Measurements from ENCODE around the gene IGFBP1.
A peak's percentile ranks its signal among the peaks of the same experiment; 100 is the strongest.
"Not testable (repeated sequence)": the region's sequence is repeated elsewhere in the genome, so short reads cannot be mapped to it uniquely, and the experiment has no call there.

IGFBP1 gene

DNA sequence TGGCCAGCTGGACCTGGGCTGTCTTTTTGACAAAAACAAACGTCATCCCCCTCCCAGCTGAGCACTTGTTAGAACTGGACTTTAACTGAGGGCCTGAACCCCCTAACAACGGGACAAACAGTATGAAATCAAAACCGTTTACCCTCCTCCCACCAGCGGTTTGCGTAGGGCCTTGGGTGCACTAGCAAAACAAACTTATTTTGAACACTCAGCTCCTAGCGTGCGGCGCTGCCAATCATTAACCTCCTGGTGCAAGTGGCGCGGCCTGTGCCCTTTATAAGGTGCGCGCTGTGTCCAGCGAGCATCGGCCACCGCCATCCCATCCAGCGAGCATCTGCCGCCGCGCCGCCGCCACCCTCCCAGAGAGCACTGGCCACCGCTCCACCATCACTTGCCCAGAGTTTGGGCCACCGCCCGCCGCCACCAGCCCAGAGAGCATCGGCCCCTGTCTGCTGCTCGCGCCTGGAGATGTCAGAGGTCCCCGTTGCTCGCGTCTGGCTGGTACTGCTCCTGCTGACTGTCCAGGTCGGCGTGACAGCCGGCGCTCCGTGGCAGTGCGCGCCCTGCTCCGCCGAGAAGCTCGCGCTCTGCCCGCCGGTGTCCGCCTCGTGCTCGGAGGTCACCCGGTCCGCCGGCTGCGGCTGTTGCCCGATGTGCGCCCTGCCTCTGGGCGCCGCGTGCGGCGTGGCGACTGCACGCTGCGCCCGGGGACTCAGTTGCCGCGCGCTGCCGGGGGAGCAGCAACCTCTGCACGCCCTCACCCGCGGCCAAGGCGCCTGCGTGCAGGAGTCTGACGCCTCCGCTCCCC, at the start of gene IGFBP1:
IGFBP1 (plus strand) TSS at position 304 of the 808 bp plus-strand sequence; CDS start at position 469, 165 bp downstream.
- DNase-seq (ENCODE audit: low read depth), result no peak

DNA sequence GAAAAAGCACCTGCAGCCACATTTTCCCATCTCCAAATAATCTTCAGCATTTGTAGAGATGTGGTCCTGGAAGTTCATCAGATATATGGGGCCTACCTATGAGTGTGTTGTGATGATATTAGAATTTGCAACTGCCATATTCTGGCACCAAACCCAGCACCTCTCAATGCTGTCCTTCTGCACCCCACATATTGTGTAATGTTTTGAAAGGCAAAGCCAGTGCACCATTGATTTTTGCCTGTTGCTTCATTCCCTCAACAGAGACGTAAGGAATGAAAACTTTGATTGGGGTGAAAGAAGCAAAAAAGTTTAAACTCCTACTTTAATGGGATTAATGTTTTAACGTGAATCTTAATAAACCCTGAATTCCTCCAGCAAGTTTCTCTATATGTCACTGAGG, 49.4 kb upstream of the IGFBP1 start:
- DNase-seq (ENCODE audit: low read depth), result not testable (repeated sequence)

DNA sequence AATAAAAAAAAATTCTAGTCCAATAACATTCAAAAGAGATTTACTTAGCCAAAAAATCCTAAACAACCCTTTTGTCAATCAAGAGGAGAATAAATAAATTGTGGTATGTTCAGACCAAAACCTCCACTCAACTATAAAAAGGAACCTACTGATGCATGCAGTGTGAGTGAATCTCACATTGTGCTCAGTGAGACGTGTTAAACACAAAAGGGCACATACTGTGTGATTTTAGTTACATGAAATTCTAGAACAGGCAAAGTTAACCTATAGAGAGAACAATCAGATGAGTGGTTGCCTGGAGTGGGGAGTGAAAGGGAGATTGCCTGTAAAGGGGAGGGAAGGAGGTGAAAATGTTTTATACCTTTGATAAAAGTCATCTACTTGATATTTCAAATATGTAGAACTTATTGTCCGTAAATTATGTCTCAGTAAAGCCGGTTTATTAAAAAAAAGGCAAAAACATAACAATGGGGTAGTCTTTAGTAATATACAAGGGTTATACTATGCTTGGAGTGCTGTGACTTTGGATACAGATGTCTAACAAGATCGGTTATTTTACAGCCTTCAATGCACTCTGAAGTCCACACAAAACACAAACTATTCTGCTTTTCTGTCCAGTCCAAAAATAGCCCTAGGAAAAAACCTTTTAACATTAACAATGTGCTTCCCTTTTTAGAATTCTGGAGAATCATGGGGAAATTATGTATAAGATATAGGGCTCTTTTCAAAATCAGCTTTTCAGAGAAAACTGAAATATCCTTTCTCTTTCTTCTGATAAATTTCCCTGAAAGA, 46.2 kb upstream of the IGFBP1 start:
- DNase-seq (ENCODE audit: low read depth), result not testable (repeated sequence)

GRCh38 chr7:45846536-45846935, 41.8 kb upstream of the IGFBP1 start:
- not testable (repeated sequence) for DNase-seq (ENCODE audit: low read depth)

GRCh38 chr7:45848734-45849133, 39.6 kb upstream of the IGFBP1 start:
- DNase-seq (ENCODE audit: low read depth), result not testable (repeated sequence)

- not testable (repeated sequence) for DNase-seq (ENCODE audit: low read depth)
Measured at GRCh38 chr7:45852984-45853383, 35.3 kb upstream of the IGFBP1 start.

GRCh38 chr7:45853491-45853890, 34.8 kb upstream of the IGFBP1 start:
- not testable (repeated sequence) for DNase-seq (ENCODE audit: low read depth)

DNA sequence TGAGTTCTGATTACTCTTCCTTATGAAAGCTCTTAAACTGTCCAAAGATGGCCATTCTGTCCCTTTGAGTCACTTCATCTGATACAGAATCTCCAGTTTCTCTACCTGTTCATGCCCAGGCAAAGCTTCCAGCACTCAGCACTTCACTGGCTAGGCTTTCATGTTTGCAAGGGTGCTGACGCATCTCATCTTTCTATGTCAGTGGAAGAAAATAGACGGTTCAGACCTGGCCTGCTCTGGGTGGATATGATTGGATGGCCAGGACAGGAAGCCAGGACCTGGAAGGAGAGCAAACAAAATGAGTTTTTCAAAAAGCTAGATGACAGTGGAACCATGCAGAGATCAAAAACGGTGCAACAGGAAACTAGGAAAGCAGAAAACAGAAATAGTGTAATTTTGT, 32.6 kb upstream of the IGFBP1 start:
- DNase-seq (ENCODE audit: low read depth), result not testable (repeated sequence)

DNA sequence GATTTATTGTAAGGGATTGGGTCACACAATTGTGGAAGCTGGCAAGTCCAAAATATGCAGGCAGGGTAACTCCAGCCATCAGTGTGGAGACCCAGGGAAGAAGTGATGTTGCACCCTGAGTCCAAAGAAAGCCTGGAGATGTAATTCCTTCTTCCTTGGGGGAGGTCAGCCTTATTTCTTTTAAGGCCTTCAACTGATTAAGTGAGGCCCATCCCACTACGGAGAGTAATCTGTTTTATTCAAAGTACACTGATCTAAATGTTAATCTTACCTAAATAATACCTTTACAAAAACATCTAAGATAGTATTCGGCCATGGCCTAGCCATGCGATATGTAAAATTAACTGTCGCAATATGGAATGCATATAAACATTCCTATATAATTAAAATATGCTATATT, 31.4 kb upstream of the IGFBP1 start:
- not testable (repeated sequence) for DNase-seq (ENCODE audit: low read depth)

GRCh38 chr7:45863715-45864114, 24.6 kb upstream of the IGFBP1 start:
- no peak for DNase-seq (ENCODE audit: low read depth)

DNA sequence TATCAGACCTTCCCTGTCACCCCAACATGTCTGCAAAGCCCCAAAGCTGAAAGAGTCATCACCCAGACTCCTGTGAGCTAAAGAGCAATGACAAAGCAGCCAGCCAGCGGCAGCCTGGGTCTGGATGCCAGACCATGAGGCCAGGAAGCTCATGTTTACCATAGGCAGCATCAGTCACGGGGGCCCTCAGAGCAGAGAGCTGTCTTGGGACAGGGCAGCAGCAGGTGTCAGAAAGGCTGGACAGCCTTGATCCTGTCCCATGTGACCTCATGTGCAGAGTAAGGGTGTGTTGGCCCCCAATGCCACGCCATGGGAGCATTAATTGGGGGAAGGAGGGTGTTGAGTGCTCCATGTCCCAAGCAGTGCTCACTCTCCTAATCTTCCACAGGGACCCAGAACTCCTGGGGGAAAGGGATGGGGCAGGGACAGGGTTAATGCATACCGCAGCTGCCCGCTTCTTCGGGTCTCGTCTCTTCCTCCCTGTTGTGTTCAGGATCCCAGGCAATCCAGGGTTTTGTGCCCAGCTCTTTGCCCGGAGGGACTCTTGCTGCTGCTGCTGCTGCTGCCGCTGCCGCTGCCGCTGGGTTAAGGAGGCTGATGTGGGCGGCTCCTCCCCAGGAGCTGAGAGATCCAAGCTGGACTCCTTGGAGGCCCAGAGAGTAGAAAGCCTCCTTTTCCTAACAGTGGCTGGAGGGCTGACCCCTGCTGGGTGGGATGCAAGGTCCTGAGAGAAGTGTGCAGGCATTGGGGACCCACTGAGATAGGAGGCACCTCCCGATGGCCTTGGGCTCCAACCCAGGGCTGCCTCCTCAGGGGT, 22.5 kb upstream of the IGFBP1 start:
- DNase-seq (ENCODE audit: low read depth), result no peak

DNA sequence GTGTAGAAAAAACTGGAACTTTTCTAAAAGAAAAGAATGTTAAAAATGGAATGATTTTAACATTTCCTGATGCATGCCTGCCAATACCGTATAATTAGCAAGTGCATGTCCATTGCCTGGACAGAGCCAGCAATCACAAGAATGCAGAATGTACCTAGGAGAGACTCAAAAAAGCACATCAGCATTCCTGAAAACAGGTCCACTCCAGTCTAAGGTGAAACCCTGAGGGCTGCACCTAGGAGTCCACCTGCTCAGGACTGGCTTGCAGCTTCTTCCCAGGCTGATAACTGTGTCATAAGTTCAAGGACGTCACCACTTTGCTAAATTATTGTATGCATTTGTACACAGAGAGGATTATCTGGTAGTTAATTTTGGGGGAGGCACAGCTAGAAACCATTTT, 20.8 kb upstream of the IGFBP1 start:
- no peak for DNase-seq (ENCODE audit: low read depth)

DNA sequence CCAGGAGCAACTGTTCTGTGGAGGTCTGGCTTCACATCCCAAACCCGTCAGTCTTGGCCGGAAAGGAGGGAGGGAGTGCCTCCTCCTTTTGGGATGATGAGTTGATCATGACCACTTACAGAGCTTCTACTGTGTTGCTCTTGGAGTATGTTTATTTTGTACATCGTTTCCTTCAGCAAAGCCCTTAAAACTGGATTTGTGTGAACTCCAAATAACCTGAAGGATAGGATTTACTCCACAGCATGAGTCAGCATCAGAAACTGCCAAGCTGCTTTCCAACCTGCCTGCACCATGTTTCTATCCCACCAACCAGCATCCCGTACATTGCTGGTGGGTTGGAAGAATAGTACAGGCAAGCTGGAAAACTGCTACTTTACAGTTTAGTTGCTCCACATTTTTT, 18.9 kb upstream of the IGFBP1 start:
- DNase-seq (ENCODE audit: low read depth), result no peak

DNA sequence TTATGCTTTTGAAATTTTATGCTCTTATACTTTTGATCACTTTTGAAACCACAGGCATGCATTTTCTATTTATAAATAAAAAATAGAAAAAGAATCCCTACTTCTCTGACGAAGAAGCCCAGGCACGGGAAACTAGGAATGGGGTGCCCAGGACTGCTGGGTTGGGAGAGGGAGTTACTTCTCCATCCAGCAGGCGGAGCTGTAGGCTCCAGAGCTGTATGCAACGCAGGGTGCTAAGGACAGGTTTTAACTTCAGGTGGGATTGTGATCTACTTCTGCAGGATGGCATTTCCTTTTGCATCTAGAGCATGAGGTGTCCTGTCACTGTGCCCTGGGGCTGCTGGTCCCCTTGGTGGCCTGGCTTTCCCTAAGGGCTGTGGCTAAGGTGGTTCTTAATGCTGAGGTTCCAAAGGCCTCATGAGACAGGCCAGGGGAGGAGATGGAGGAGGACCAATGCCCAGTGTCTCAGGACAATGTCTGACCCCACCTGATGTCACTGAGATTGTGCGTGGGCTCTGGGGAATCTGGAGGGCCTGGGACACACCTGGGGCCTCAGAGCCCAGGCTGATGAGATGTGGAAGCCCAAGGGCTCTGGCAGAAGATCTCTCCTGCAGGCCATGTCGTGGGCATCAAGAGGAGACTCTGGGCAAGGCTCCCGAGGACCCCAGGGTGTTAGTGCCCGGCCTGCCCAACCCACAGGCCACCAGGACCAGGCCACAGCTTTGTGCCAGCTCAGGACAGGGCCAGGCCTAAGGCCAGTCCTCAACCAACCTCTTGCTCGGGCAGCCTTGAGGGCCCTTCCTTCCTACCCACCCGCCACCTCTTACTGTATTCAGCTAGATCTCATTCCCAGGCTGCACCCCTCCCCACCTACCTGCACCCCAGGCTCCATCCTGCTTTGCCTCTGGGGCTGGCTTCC, 15.9 kb upstream of the IGFBP1 start:
- no peak for DNase-seq (ENCODE audit: low read depth)

GRCh38 chr7:45873035-45873354, 15.3 kb upstream of the IGFBP1 start, which contains the start of gene CCDC201:
CCDC201 (minus strand) TSS chr7:45873082; CDS start chr7:45873007, 75 bp downstream.
- no peak for DNase-seq (ENCODE audit: low read depth)

DNA sequence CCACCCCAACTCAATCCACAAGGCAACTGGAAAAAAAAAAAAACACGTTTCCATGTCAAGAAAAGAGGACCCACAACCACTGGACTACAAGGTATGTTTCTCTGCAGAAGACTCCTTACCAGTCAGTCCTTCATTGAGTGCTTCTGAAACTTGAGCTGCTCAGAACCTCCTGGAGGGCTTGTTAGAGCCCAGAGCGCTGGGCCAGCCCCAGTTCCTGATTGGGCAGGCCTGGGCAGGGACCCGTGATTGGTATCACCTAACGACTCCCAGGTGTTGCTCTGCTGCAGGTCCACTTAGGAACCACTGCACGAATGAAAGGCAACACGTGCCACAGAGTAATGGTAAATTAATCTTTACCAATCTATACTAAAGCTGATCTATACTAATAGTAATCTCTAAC, 14.9 kb upstream of the IGFBP1 start:
- DNase-seq (ENCODE audit: low read depth), result no peak

DNA sequence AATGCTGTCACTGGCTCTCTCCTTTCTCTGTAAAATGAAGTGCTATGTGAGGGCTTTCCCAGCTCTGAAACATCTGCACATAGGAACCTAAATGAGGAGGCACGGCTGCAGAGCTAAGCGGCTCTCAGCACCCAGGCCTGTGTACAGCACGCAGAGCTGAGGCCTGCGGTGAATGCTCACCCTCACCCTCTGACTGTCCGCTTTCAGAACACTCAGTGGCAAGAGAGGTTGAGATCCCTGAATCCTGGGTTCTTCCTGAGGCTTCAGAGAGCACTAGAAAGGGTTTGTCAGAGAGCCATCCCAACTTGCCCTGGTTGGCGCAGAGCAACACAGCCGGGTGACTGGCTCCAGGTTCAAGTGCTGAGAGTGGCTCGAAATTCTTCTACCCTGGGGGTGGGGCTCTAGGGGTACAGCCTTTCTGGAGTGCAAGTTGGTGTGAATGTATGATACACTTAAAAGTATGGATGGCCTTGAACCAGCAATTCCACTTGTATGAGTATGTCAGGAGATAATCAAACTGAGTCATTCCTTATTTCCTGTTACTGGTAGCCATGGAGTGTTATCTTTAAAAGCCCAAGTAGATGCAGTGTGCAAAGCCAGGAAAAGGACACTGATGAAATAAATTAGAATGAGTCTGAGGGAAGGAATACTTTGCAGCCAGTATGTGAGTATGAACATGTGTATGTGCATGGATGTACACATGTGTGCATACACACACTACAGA, 13.7 kb upstream of the IGFBP1 start:
- DNase-seq (ENCODE audit: low read depth), result peak; percentile 65

DNA sequence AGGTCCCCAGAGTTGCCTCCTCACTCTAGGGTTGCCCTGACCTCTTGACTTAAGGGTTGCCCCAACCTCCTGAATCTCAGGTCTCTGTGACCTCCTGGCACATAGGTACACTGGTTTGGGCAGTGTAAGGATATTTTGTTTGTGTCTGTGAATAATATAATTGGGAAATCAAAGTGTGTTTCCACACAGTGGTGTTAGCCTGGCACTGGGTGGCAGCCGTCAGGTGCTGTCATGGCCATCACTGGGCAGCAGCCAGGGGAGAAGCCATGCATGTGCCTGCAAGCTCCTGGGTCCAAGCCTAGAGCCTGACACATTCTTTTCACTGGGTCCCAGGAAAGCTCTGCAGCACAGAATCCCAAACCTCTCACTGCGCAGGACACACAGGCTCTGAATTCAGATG, 11.8 kb upstream of the IGFBP1 start:
- DNase-seq (ENCODE audit: low read depth), result no peak

DNA sequence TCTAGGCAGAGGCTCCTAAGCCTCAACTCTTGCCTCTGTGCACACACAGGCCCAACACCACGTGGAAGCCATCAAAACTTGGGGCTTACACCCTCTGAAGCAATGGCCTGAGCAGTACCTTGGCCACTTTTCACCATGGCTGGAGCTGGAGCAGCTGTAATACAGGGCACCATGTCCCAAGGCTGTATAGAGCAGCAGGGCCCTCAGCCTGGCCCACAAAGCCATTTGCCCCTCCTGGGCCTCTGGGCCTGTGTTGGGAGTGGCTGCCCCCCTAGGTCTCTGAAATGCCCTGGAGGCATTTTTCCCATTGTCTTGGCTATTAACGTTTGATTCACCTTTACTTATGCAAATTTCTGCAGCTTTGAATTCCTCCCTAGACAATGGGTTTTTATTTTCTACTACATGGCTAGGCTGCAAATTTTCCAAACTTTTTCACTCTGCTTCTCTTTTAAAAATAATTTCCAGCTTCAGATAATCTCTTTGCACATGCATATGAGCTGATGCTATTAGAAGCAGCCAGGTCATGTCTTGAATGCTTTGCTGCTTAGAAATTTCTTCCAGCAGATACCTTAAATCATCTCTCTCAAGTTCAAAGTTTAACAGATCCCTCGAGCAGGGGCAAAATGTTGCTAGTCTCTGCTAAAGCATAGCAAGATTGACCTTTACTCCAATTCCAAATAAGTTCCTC, 9.7 kb upstream of the IGFBP1 start:
- DNase-seq (ENCODE audit: low read depth), result no peak

GRCh38 chr7:45880433-45880860, 7.8 kb upstream of the IGFBP1 start:
- no peak for DNase-seq (ENCODE audit: low read depth)
